ENCODE data around the gene STAB1.

Gene STAB1

DNA sequence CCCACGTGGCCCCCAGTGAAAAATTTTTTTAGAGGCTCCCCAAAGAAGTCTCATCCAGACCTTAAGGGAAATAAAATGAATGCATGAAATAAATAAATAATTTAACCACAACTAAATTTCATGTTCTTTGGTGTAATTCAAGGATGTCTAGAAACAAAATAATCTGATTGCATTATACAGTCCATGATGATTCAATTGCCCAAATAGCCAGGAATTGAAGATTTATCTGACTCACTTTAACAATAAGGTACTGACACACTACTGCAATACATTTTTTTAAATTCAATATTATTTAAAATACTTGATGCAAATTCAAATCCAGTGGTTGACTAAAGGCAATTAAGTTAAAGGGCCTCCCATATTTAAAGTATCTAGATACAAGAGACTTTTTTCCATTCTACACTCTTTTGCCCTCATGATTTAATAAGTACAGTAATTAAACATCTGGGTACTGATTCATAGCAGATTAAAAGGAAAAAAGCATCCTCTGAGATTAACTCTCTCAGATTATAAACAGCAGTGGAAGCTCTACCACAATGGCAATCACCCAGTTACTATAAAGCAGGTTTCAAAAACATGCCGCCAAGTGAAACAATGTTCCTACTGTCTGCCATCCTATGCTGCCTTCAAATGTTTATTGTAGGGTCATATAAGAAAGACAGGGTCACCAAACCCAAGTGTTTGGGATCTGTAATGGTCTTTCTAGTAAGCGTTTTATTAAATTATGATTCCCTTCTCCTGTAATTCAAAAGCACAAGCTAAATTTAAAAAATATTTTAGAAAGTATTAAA lies 51.2 kb downstream of the STAB1 start:
- Mint-ChIP-seq H3K9me3 (no peaks in the 10 kb centered on the region), H3K27ac (no peak overlapping the region), H3K4me3 (no peak overlapping the region), H3K27me3 (ENCODE audit: low read depth) (no peaks in the 10 kb centered on the region), H3K36me3 (ENCODE audit: low read depth) (peaks cover 24% of the 10 kb centered on the region), H3K4me1 (ENCODE audit: low read depth) (peaks cover 12% of the 10 kb centered on the region)
- DNase-seq (ENCODE audit: low spot score), result no peak

DNA sequence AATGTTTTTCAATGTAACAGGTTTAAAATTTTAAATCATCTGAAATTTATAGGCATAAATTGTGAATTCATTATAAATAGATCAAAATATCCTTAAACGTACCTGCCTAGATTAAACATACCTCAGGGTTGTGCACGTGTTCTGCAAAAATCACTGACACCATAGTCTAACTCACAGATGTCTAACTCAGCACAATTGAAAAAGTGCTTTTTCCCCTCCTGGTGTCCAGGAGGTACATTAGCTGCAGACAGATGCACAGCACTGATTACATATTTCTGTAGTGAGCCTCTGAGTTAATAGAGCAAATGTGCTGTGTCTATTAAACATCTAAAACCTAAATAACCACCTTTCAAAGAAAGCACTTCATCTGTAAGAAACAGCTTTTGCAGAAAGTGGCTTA lies 52.0 kb downstream of the STAB1 start:
- Mint-ChIP-seq H3K27ac (no peak overlapping the region), H3K4me1 (ENCODE audit: low read depth) (peaks cover 10% of the 10 kb centered on the region), H3K36me3 (ENCODE audit: low read depth) (peaks cover 23% of the 10 kb centered on the region), H3K9me3 (no peaks in the 10 kb centered on the region), H3K4me3 (no peak overlapping the region), H3K27me3 (ENCODE audit: low read depth) (no peaks in the 10 kb centered on the region)
- DNase-seq (ENCODE audit: low spot score), result no peak

DNA sequence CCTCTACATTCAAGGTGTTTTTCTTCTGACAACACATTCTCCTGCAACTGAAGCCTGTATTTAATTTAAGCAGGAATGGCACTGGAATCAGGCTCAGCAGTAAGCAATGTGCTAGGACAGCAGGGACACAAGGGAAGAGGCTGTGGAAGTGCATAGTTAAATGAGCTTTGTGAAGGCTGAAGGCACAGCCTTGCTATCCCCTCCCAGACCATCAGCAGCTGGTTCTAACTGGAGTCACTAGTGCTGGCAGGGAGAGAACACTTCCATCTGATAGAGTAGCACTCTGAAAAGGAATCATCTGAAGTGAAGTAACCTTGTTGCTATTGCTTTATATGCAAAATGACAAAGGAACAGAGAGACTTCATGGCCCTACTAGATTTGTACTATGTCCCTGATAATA lies 56.0 kb downstream of the STAB1 start:
- no peak overlapping the region for H3K4me3 Mint-ChIP-seq
- peaks cover 37% of the 10 kb centered on the region for H3K36me3 Mint-ChIP-seq (ENCODE audit: low read depth)
- no peak for DNase-seq (ENCODE audit: low spot score)
- H3K27ac Mint-ChIP-seq, result no peak overlapping the region
- peaks cover 12% of the 10 kb centered on the region for H3K4me1 Mint-ChIP-seq (ENCODE audit: low read depth)
- no peaks in the 10 kb centered on the region for H3K27me3 Mint-ChIP-seq (ENCODE audit: low read depth)
- no peaks in the 10 kb centered on the region for H3K9me3 Mint-ChIP-seq

DNA sequence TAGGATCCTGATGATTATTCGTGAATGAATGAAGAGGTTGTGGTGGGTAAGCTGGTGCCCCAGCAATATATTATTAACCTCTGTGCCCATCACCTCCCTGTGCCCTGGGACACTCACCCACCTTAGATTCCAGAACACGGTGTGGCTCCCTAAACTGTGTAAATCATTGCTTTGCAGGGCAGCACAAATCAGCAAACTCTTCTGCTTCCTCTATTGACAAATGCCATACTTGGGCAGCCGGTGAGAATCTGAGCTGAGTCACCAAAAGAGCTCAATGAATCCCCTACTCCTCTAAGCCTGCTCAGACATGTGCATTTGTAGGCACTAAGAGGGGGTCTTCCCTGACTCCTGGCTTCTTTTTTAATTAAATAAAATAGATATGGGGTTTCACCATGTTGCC lies 57.0 kb downstream of the STAB1 start:
- DNase-seq (ENCODE audit: low spot score), result no peak
- Mint-ChIP-seq H3K27ac (peak overlapping the region; percentile 42), H3K4me3 (no peak overlapping the region), H3K4me1 (ENCODE audit: low read depth) (peaks cover 12% of the 10 kb centered on the region), H3K36me3 (ENCODE audit: low read depth) (peaks cover 37% of the 10 kb centered on the region), H3K27me3 (ENCODE audit: low read depth) (no peaks in the 10 kb centered on the region), H3K9me3 (no peaks in the 10 kb centered on the region)

DNA sequence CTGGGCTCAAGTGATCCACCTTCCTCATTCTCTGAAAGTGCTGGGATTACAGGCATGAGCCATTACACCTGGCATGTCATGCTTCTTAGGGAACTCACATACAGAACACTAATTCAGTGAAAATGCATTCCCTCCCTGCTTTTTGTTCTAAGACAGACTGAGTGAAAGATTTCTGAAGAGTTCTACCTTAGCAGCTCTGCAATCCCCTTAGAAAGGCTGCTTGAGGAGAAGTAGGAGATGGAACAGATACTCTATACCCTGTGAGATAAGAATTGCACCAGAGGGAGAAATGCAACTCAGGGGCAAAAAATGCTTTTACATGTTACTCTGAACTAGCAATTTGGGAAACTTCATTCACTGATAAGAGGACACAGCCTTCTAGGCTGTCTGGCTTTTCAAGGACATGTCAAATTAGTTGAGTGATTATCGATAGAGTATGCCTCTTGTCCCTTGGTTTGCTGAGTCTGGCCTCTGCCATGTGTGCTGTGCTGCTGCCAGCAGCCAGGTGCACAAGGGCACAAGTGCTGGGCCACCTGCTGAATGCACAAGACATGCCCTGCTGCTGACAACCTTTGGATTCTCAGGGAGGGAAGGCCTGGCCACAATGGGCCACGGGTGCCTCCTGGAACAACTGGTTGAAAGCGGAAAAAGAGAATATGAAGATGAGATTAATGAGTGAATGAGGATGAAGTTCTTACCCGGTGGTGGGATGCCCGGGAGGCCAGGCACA lies 59.1 kb downstream of the STAB1 start:
- Mint-ChIP-seq H3K36me3 (ENCODE audit: low read depth) (peaks cover 48% of the 10 kb centered on the region), H3K27me3 (ENCODE audit: low read depth) (no peaks in the 10 kb centered on the region), H3K4me1 (ENCODE audit: low read depth) (peaks cover 6% of the 10 kb centered on the region), H3K9me3 (no peaks in the 10 kb centered on the region), H3K4me3 (no peak overlapping the region), H3K27ac (no peak overlapping the region)
- no peak for DNase-seq (ENCODE audit: low spot score)

DNA sequence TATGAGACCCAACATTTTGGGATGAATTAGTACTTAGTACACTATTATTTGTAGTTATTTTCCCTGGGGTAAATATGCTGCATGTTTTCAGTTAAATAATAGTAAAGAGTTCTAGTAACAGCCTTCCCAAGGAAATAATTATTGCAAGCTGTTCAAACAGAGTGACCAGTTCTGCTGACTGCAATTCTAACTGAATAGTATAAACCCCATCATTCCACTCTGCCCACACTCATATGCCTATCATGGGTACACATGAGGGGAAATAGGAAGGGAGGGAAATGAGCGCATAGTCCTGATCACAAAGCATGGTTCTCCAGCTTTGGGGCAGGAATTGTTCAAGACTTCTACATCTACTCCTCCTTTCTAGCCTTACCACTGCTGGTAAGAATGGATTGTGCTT lies 59.9 kb downstream of the STAB1 start:
- peaks cover 50% of the 10 kb centered on the region for H3K36me3 Mint-ChIP-seq (ENCODE audit: low read depth)
- DNase-seq (ENCODE audit: low spot score), result no peak
- no peak overlapping the region for H3K4me3 Mint-ChIP-seq
- H3K27ac Mint-ChIP-seq, result no peak overlapping the region
- H3K4me1 Mint-ChIP-seq (ENCODE audit: low read depth), result peaks cover 4% of the 10 kb centered on the region
- H3K27me3 Mint-ChIP-seq (ENCODE audit: low read depth), result no peaks in the 10 kb centered on the region
- no peaks in the 10 kb centered on the region for H3K9me3 Mint-ChIP-seq

DNA sequence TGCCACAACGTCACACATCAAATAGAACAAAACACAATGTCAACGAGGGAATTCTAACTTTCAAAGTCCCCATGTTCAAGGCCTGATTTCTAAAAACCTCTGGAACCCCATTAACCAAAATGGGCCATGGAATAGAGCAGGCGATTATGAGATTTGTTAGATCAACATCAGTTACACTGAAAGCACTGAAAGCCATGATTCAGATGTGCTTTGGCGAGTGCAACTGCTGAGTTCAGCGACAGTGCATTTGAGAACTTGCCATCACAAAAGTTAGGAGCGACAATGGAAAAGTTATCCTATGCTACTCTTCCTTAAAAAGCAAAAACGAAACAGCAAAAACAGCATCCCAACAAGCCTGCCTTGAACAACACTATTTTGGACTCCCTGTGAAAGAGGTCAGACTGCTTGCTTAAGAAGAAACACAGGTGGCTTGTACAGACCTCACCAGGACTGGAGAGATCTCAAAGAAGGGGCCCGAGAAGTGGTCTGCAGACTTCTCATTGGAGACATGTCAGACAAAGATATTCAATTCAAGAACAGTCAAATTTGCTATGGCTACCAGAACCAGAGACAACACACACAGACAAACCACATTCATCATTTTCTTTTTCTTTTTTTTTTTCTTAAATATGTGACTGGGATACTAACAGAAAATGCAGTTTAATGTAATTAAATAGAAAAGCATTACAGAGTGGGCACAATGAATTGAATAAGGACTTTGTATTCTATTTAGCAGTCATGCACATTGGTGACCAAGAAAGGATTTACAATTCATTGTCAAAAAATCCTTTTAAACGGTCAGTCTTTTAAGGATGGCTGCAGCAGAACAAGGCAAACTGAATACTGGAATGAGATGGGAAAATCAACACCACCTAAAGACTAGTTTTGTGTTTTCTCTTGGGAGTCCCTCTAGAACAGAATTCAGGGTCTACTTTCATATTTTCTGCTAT lies 62.1 kb downstream of the STAB1 start:
- Mint-ChIP-seq H3K9me3 (no peaks in the 10 kb centered on the region), H3K36me3 (ENCODE audit: low read depth) (peaks cover 55% of the 10 kb centered on the region), H3K27ac (peak overlapping the region; percentile 21), H3K27me3 (ENCODE audit: low read depth) (no peaks in the 10 kb centered on the region), H3K4me1 (ENCODE audit: low read depth) (peaks cover 4% of the 10 kb centered on the region), H3K4me3 (no peak overlapping the region)
- no peak for DNase-seq (ENCODE audit: low spot score)

DNA sequence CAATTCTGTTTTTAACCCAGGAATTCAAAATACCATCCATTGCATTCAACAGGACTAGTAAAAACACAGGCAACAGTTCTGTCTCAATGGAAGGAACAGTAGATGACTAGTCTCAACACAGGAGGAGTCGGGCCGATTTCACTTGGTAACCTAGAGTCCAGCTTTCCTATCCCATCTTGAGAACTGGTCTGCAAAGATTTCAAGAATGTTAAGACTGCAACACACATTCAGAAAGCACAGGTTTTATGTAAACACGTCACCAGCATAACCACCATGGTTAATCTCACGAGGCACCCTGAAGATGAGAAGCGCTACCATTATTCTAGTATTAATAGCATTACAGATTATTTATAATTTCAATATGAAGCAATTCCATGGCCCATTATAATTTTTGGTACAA lies 63.3 kb downstream of the STAB1 start:
- Mint-ChIP-seq H3K36me3 (ENCODE audit: low read depth) (peaks cover 63% of the 10 kb centered on the region), H3K9me3 (no peaks in the 10 kb centered on the region), H3K4me1 (ENCODE audit: low read depth) (peaks cover 4% of the 10 kb centered on the region), H3K27me3 (ENCODE audit: low read depth) (no peaks in the 10 kb centered on the region), H3K4me3 (no peak overlapping the region), H3K27ac (no peak overlapping the region)
- DNase-seq (ENCODE audit: low spot score), result no peak

DNA sequence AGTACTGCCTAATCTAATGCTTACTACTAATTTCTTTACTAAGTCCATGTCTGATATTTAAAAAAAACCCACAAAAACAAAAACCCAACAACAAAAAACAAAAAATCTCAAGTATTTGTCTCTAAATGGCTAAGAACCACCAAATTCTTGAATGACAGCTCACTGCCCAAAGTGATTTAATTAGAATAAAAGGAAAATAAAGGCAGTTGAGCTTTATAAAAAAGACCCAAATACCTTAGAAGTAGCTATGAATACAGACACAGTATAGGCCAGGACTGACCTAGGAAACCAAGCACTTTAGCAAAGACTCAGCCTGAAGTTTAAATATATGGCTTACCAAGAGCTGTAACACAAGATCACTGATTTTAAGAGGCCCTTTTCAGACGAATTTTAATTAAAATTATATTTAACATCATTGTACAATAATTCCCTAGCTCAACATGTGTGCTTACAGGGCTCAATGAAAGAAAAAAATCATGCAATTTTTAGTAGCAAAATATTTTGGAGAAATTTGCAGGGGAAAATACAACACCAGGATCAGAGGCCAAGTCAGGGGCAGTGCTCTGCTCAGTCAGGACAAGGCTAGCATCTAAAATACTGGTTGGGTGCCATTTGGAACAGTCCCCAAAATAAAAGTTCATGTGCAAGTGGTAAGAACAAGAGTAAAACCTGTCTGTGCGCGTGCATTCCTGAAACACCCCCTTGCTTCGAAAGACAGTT lies 66.0 kb downstream of the STAB1 start:
- Mint-ChIP-seq H3K36me3 (ENCODE audit: low read depth) (peaks cover 52% of the 10 kb centered on the region), H3K4me1 (ENCODE audit: low read depth) (no peaks in the 10 kb centered on the region), H3K4me3 (no peak overlapping the region), H3K9me3 (no peaks in the 10 kb centered on the region), H3K27ac (no peak overlapping the region), H3K27me3 (ENCODE audit: low read depth) (no peaks in the 10 kb centered on the region)
- no peak for DNase-seq (ENCODE audit: low spot score)

DNA sequence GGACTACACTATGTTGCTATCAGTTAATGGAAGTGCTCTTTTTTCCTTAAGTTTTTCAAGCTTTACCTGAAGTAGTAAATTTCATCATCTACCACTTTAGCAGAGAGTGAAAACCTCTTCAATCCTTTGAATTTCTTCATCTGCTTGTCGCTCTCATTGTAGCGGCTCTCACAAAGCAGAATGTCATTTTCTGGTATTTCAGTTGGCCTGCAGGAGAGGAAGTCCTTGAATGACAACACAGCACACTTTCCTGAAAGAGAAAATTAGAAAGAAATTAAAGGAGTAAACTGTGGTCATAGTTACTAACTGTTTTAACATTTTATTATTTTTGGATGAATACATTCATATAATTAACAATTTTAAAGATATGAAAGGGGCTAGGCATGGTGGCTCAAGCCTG lies 68.8 kb downstream of the STAB1 start:
- peaks cover 39% of the 10 kb centered on the region for H3K36me3 Mint-ChIP-seq (ENCODE audit: low read depth)
- no peaks in the 10 kb centered on the region for H3K27me3 Mint-ChIP-seq (ENCODE audit: low read depth)
- no peak overlapping the region for H3K27ac Mint-ChIP-seq

DNA sequence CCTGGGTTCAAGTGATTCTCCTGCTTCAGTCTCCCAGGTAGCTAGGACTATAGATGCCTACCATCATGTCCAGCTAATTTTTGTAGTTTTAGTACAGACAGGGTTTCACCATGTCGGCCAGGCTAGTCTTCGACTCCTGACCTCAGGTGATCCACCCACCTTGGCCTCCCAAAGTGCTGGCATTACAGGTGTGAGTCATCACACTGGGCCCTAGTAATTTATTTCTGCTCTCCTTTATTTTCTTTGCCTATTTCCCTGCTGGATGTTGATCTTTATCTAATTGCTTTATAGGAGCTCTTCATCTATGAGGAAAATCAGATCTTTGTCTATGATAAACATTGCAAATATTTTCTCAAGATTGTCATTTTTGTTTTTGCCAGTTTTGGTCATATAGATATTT lies 72.9 kb downstream of the STAB1 start:
- H3K4me3 Mint-ChIP-seq, result no peak overlapping the region
- H3K27me3 Mint-ChIP-seq (ENCODE audit: low read depth), result no peaks in the 10 kb centered on the region
- peaks cover 18% of the 10 kb centered on the region for H3K36me3 Mint-ChIP-seq (ENCODE audit: low read depth)
- H3K9me3 Mint-ChIP-seq, result no peaks in the 10 kb centered on the region
- no peak for DNase-seq (ENCODE audit: low spot score)
- H3K27ac Mint-ChIP-seq, result no peak overlapping the region
- H3K4me1 Mint-ChIP-seq (ENCODE audit: low read depth), result no peaks in the 10 kb centered on the region

More for the DNA sequence above, 68.8 kb downstream of the STAB1 start:
- Mint-ChIP-seq H3K4me3 (no peak overlapping the region), H3K4me1 (ENCODE audit: low read depth) (no peaks in the 10 kb centered on the region), H3K9me3 (no peaks in the 10 kb centered on the region)
- no peak for DNase-seq (ENCODE audit: low spot score)

DNA sequence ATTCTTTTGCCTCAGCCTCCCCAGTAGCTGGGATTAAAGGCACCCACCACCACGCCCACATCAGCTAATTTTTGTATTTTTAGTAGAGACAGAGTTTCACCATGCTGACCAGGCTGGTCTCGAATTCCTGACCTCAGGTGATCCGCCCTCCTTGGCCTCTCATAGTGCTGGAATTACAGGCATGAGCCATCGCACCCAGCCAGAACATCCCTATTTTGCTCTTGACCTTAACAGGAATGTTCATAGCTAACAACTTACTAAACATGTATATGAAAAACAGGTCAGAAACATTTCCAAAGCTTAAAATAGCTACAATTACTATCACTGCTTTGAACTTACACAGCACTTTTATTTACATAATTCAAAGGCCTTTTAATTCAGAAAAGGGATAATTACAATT lies 74.9 kb downstream of the STAB1 start:
- Mint-ChIP-seq H3K9me3 (no peaks in the 10 kb centered on the region), H3K27ac (no peak overlapping the region)

DNA sequence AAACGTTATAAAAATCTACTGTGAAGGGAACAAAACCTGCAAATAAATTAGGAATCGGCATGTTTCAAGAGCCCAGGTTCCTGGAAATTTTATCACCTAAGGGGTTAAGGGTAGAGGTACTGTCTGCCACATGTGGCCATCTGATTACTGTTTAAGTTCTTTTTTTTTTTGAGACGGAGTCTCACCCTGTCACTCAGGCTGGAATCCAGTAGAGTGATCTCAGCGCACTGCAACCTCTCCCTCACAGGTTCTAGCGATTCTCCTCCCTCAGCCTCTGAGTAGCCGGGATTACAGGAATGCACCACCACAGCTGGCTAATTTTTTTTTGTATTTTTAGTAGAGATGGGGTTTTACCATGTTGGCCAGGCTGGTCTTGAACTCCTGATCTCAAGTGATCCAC lies 77.1 kb downstream of the STAB1 start:
- H3K4me1 Mint-ChIP-seq (ENCODE audit: low read depth), result no peaks in the 10 kb centered on the region

More for the DNA sequence above, 74.9 kb downstream of the STAB1 start:
- Mint-ChIP-seq H3K4me3 (no peak overlapping the region), H3K4me1 (ENCODE audit: low read depth) (no peaks in the 10 kb centered on the region), H3K27me3 (ENCODE audit: low read depth) (no peaks in the 10 kb centered on the region), H3K36me3 (ENCODE audit: low read depth) (peaks cover 18% of the 10 kb centered on the region)
- DNase-seq (ENCODE audit: low spot score), result no peak

More for the DNA sequence above, 77.1 kb downstream of the STAB1 start:
- Mint-ChIP-seq H3K27me3 (ENCODE audit: low read depth) (no peaks in the 10 kb centered on the region), H3K27ac (no peak overlapping the region), H3K36me3 (ENCODE audit: low read depth) (peaks cover 28% of the 10 kb centered on the region), H3K9me3 (no peaks in the 10 kb centered on the region), H3K4me3 (no peak overlapping the region)
- no peak for DNase-seq (ENCODE audit: low spot score)

Measured in T-helper 2 cell treated with Interferon-gamma antibody and Interleukin-4, amounts not matched to agents 5 μg/mL and 100 μg/mL, for 36 hours (primary cell).